GM23248 (cell line): Measurements from ENCODE around the gene PET100.

Source experiments
- EZH2 ChIP-seq: fragments of 200-600 bp; sonication (generic); IDR thresholded peaks from 2 replicates; pipeline ENCODE4 v1.6.1; 2018; ENCODE audit warnings: antibody characterized with exemption, mild to moderate bottlenecking; ENCODE audit not compliant: insufficient read depth, poor library complexity, severe bottlenecking
- EZH2phosphoT487 ChIP-seq: fragments of 200-600 bp; sonication (generic); IDR thresholded peaks from 2 replicates; pipeline ENCODE4 v1.6.1; 2018; ENCODE audit warnings: antibody characterized with exemption, moderate library complexity, mild to moderate bottlenecking, low read depth; ENCODE audit not compliant: insufficient read depth

- TF ChIP-seq EZH2: no peak
- TF ChIP-seq EZH2phosphoT487: no peak
Measured at GRCh38 chr19:7637374-7638256, 8.0 kb downstream of the PET100 start.
